Heart right ventricle (tissue), 16 donors: ENCODE measurements around the gene ZNF750. TPM values are rescaled to one million over a fixed set of nuclear protein-coding genes. Genes with fewer than 3 reads are reported as not detected.

Experiments
- ATAC-seq, 8 donors: fragments of 200-7000 bp; cut with Tn5 transposase; one replicate each; pipeline ENCODE4 v1.9.1; 2020; ENCODE audit warnings: mild to moderate bottlenecking in 8 of 8, moderate library complexity in 8 of 8, moderate number of reproducible peaks in 1 of 8
- DNase-seq, 2 donors: peaks; one replicate each; pipeline ENCODE4 v3.0.0-alpha.2; 2020
- H3K27ac ChIP-seq, 10 donors: fragments of 200-600 bp; sonication (generic) in 2 of 10; one replicate each; pipeline versions ENCODE4 v1.5.0 to v1.8.0; 2020 to 2022; ENCODE audit warnings: mild to moderate bottlenecking in 3 of 10
- H3K27me3 ChIP-seq, 7 donors: fragments of 200-600 bp; one replicate each; pipeline ENCODE4 v1.8.0; 2021 to 2022; ENCODE audit warnings: mild to moderate bottlenecking in 2 of 7
- H3K36me3 ChIP-seq, 9 donors: fragments of 200-600 bp; sonication (generic) in 1 of 9; one replicate each; pipeline versions ENCODE4 v1.5.0 to v1.8.0; 2020 to 2022; ENCODE audit warnings: mild to moderate bottlenecking in 2 of 9
- H3K4me1 ChIP-seq, 9 donors: fragments of 200-600 bp; sonication (generic) in 1 of 9; one replicate each; pipeline versions ENCODE4 v1.5.0 to v1.8.0; 2020 to 2022; ENCODE audit warnings: mild to moderate bottlenecking in 4 of 9
- H3K4me3 ChIP-seq, 10 donors: fragments of 200-600 bp; sonication (generic) in 2 of 10; one replicate each; pipeline versions ENCODE4 v1.5.0 to v1.8.0; 2020 to 2022; ENCODE audit warnings: mild to moderate bottlenecking in 7 of 10, moderate library complexity in 2 of 10
- H3K9me3 ChIP-seq, 11 donors: fragments of 200-600 bp in 10 of 11; sonication (generic) in 2 of 11; one replicate each; pipeline versions ENCODE4 v1.5.0 to v1.8.0; 2013 to 2022; ENCODE audit warnings: mild to moderate bottlenecking in 2 of 11, control low read depth in 1 of 11, moderate library complexity in 1 of 11
- CTCF ChIP-seq, 9 donors: fragments of 200-600 bp; sonication (generic) in 2 of 9; IDR thresholded peaks; one replicate each; pipeline versions ENCODE4 v1.5.0 to v1.8.0; 2021 to 2022; ENCODE audit warnings: antibody characterized with exemption in 9 of 9, mild to moderate bottlenecking in 5 of 9, moderate library complexity in 1 of 9
- WGBS, 2 donors: extraction: QIAGEN DNeasy Blood & Tissue Kit; methylation state at CpG; one replicate each; pipeline ENCODE4 v1.1.7; 2013; ENCODE audit warnings: inconsistent platforms in 1 of 2; 5-methylcytosine and 5-hydroxymethylcytosine counted together
- intact Hi-C, 10 donors: fragments of 100-400 bp; cut with DNase I; formaldehyde crosslinking; loops; one replicate each; pipeline versions ENCODE4 v1.11.1 to v1.14.2; 2022
- polyA plus RNA-seq, 2 donors: library from polyadenylated mRNA; stranded (reverse); fragments of 200-250 nt; gene quantifications; one replicate each; pipeline ENCODE4 v1.2.3, GENCODE V29; 2013
- total RNA-seq, 10 donors: library from RNA; stranded (reverse); fragmentation: NEBNext Ultra II Directional in 3 of 10; extraction: Animal tissue kit (Norgen Biotek cat#: 25700) in 3 of 10; gene quantifications; one replicate each; pipeline versions ENCODE4 v1.2.1 to v1.2.4, GENCODE V29; 2021 to 2023
- donor health status: Arrhythmogenic right ventricular cardiomyopathy.
- donor health status: ischemic (EF 13 %, LVEDD 7.1; RV severe dilation, severe dysfunction).
- donor health status: healthy with polysubstance abuse.
- donor health status: DM: no; HTN: yes; CAD: no.
- donor health status: DM: no; HTN: no; CAD: no.
- donor health status: ischemic (EF 25% LVEDD 6.9; RV normal size, moderate dysfunction).
- donor health status: ischemic (EF 25% LVEDD 5.7; RV mildly dilated, moderate dysfunction).
- donor health status: healthy.
- donor health status: DM: yes; HTN: yes; CAD: no.
- donor health status: Ischemic cardiomyopathy.
- donor health status: ischemic (EF 35%, LVEDD 5.7; RV mildly dilated, moderate dysfunction).
- donor health status: nonischemic (EF 11% LVEDD 7.7; RV severe dilation, severe dysfunction).
- donor health status: DM: yes; HTN: yes; CAD: no.
- donor health status: PGD.
- donor health status: ischemic (EF 29% LVEDD 5.4; RV normal size, mild dysfunction).
- donor health status: nonischemic (EF 23%, LVEDD 6.1; RV moderate dilation, normal function).

Gene ZNF750
- total and polyA plus RNA-seq, 12 donors = 0.11 to 0.20 (median 0.15) TPM; not detected in 7

- intact Hi-C loops = loop anchor here in 1 of 10 donors (5.0 kb wide), 1 partner anchor 34 kb away; the partner anchor contains the start of gene ZNF750
- Histone ChIP-seq H3K27me3 (no peaks in the 10 kb centered on the region), H3K4me3 (no peak overlapping the region), H3K9me3 (no peaks in the 10 kb centered on the region), H3K27ac (peak overlapping the region in 7 of 10 donors; percentile 29 to 77 (median 65)), H3K36me3 (peaks cover 0 to 59% (median 12%) of the 10 kb centered on the region in 9 donors), H3K4me1 (peaks cover 13 to 47% (median 34%) of the 10 kb centered on the region in 9 donors)
- DNase-seq (no peak), ATAC-seq (no peak)
- TF ChIP-seq CTCF (IDR thresholded peaks at IDR 0.05) = no peak
- WGBS, 2 donors = 94% methylated on average over 8 of the region's 8 CpGs
Observed at GRCh38 chr17:82808006-82808405, 31.8 kb downstream of the ZNF750 start.

GRCh38 chr17:82807562-82807961 is 32.3 kb downstream of the ZNF750 start:
- H3K27me3 ChIP-seq = no peaks in the 10 kb centered on the region
- H3K9me3 ChIP-seq = no peaks in the 10 kb centered on the region
- H3K27ac ChIP-seq = peak overlapping the region in 9 of 10 donors; percentile 29 to 77 (median 65)
- peaks cover 13 to 52% (median 34%) of the 10 kb centered on the region in 9 donors for H3K4me1 ChIP-seq
- WGBS, 2 donors = 79 to 86% methylated on average over 21 of the region's 21 CpGs
- DNase-seq = no peak
- no peak for TF ChIP-seq CTCF (IDR thresholded peaks at IDR 0.05)
- H3K4me3 ChIP-seq = no peak overlapping the region
- no peak for ATAC-seq
- intact Hi-C loops = loop anchor here in 2 of 10 donors (2.0 to 5.0 kb wide), 2 partner anchors 35 to 37 kb away; partner anchors contain the start of gene ZNF750 (in 1 of the 2)
- peaks cover 0 to 55% (median 12%) of the 10 kb centered on the region in 9 donors for H3K36me3 ChIP-seq

- intact Hi-C loops = loop anchor here in 2 of 10 donors (2.0 to 5.0 kb wide), 2 partner anchors 35 to 38 kb away; partner anchors contain the start of gene ZNF750 (in 1 of the 2)
Observed at GRCh38 chr17:82807101-82807500, 32.7 kb downstream of the ZNF750 start.

GRCh38 chr17:82806645-82807044 is 33.2 kb downstream of the ZNF750 start:
- H3K36me3 ChIP-seq = peaks cover 0 to 46% (median 5%) of the 10 kb centered on the region in 9 donors
- intact Hi-C loops = loop anchor here in 2 of 10 donors (2.0 to 5.0 kb wide), 2 partner anchors 36 to 38 kb away; partner anchors contain the start of gene ZNF750 (in 1 of the 2)
- 79 to 83% methylated on average over 21 of the region's 21 CpGs for WGBS, 2 donors
- DNase-seq (no peak), ATAC-seq (no peak)
- H3K27me3 ChIP-seq = no peaks in the 10 kb centered on the region
- no peaks in the 10 kb centered on the region for H3K9me3 ChIP-seq
- peaks cover 13 to 57% (median 34%) of the 10 kb centered on the region in 9 donors for H3K4me1 ChIP-seq
- TF ChIP-seq CTCF (IDR thresholded peaks at IDR 0.05) = no peak
- H3K27ac ChIP-seq = peak overlapping the region in 9 of 10 donors; percentile 46 to 78 (median 73)
- peak overlapping the region in 1 of 10 donors; percentile 1 for H3K4me3 ChIP-seq

More at GRCh38 chr17:82807101-82807500, 32.7 kb downstream of the ZNF750 start:
- no peak for DNase-seq
- no peak for TF ChIP-seq CTCF (IDR thresholded peaks at IDR 0.05)
- Histone ChIP-seq H3K9me3 (no peaks in the 10 kb centered on the region), H3K27me3 (no peaks in the 10 kb centered on the region), H3K4me3 (peak overlapping the region in 1 of 10 donors; percentile 1), H3K27ac (peak overlapping the region; percentile 46 to 78 (median 70)), H3K36me3 (peaks cover 0 to 50% (median 9%) of the 10 kb centered on the region in 9 donors), H3K4me1 (peaks cover 13 to 56% (median 34%) of the 10 kb centered on the region in 9 donors)
- peak in 3 of 8 donors; percentile 2 to 21 (median 3) for ATAC-seq
- 64 to 69% methylated on average over 9 of the region's 9 CpGs for WGBS, 2 donors
